Astrocyte (in vitro differentiated cells and primary cell): Measurements from ENCODE around the gene LYZ.

ENCODE experiments used
- EZH2 ChIP-seq: IDR thresholded peaks from 2 replicates; pipeline ENCODE4 v1.6.1; 2012; ENCODE audit warnings: mild to moderate bottlenecking, low read length, inconsistent platforms; ENCODE audit not compliant: insufficient read depth
- TF ChIP-seq, protein P1 (sequence below): IDR thresholded peaks from 2 replicates; pipeline ENCODE4 v1.5.1; 2011; ENCODE audit warnings: low read depth, mild to moderate bottlenecking, inconsistent platforms, low read length, moderate library complexity; ENCODE audit not compliant: insufficient read depth

DNA sequence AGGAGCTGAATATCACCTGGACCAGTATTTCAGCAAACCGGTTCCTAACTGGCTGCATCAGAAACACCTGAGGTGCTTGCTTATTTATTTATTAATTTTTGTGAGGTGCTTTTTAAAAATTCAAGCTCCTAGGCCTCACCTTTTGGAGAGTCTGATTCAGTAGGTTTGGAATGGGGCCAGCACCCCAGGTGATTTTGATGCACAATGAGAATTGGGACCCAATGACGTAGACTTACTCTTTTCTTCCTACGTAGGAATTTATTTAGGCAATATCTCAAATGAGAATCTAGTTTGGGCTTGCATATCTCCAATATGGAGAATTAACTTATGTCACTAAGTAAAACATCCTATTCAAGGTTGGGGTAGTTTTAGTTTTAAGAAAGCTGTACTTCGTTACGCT is 18.6 kb downstream of the LYZ start:
- TF ChIP-seq, protein P1, sequence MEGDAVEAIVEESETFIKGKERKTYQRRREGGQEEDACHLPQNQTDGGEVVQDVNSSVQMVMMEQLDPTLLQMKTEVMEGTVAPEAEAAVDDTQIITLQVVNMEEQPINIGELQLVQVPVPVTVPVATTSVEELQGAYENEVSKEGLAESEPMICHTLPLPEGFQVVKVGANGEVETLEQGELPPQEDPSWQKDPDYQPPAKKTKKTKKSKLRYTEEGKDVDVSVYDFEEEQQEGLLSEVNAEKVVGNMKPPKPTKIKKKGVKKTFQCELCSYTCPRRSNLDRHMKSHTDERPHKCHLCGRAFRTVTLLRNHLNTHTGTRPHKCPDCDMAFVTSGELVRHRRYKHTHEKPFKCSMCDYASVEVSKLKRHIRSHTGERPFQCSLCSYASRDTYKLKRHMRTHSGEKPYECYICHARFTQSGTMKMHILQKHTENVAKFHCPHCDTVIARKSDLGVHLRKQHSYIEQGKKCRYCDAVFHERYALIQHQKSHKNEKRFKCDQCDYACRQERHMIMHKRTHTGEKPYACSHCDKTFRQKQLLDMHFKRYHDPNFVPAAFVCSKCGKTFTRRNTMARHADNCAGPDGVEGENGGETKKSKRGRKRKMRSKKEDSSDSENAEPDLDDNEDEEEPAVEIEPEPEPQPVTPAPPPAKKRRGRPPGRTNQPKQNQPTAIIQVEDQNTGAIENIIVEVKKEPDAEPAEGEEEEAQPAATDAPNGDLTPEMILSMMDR: no peak
- no peak for TF ChIP-seq EZH2
